Transverse colon (tissue), 4 donors: ENCODE results near the gene NADK2. TPM values are rescaled to one million over a fixed set of nuclear protein-coding genes. Genes with fewer than 3 reads are reported as not detected.

Source experiments
- DNase-seq: peaks from one replicate; pipeline ENCODE4 v3.0.0-alpha.2; 2019
- H3K27ac ChIP-seq, 4 donors: fragments of 200-600 bp; sonication (generic); 2 replicates each; pipeline ENCODE4 v1.5.1; 2016 to 2018; ENCODE audit warnings: inconsistent platforms in 4 of 4
- H3K27me3 ChIP-seq: fragments of 200-600 bp; sonication (generic); 2 replicates; pipeline ENCODE4 v1.5.1; 2017; ENCODE audit warnings: inconsistent platforms
- H3K36me3 ChIP-seq, 4 donors: fragments of 200-600 bp; sonication (generic); 2 replicates each; pipeline ENCODE4 v1.5.1; 2017 to 2019; ENCODE audit warnings: inconsistent platforms in 4 of 4
- H3K4me1 ChIP-seq, 4 donors: fragments of 200-600 bp; sonication (generic); 2 replicates each; pipeline ENCODE4 v1.5.1; 2017 to 2020; ENCODE audit warnings: inconsistent platforms in 4 of 4
- H3K4me3 ChIP-seq, 4 donors: fragments of 200-600 bp; sonication (generic); 1 replicate in 1 of 4; 2 replicates in 3 of 4; pipeline versions ENCODE4 v1.5.1 to v1.6.1; 2017 to 2019; ENCODE audit warnings: inconsistent platforms in 4 of 4
- H3K9me3 ChIP-seq, 2 donors: fragments of 200-600 bp; sonication (generic); 2 replicates each; pipeline ENCODE4 v1.5.1; 2017 to 2019; ENCODE audit warnings: inconsistent platforms in 2 of 2
- CTCF ChIP-seq, 5 experiments: fragments of 200-600 bp in 3 of 5; fragments of 450-650 bp in 2 of 5; sonication (generic) in 3 of 5; IDR thresholded peaks; 1 replicate in 2 of 5; 2 replicates in 3 of 5; pipeline ENCODE4 v1.5.1; 2016 to 2017; ENCODE audit warnings: antibody characterized with exemption in 5 of 5, inconsistent platforms in 3 of 5, mild to moderate bottlenecking in 2 of 5, moderate library complexity in 1 of 5
- EP300 ChIP-seq: sonication (generic); formaldehyde crosslinking; IDR thresholded peaks from one replicate; pipeline ENCODE4 v1.6.1; 2017; ENCODE audit warnings: antibody characterized with exemption, low read depth
- POLR2A ChIP-seq: fragments of 450-650 bp; IDR thresholded peaks from one replicate; pipeline ENCODE4 v1.6.1; 2016; ENCODE audit warnings: antibody characterized with exemption, mild to moderate bottlenecking, moderate library complexity
- POLR2AphosphoS5 ChIP-seq, 3 donors: sonication (generic); formaldehyde crosslinking; IDR thresholded peaks; one replicate each; pipeline ENCODE4 v1.6.1; 2016; ENCODE audit warnings: antibody characterized with exemption in 3 of 3
- WGBS, 2 donors: methylation state at CpG; one replicate each; pipeline ENCODE4 v1.1.5; 2018; ENCODE audit warnings: low coverage in 1 of 2; 5-methylcytosine and 5-hydroxymethylcytosine counted together
- in situ Hi-C, 4 donors: fragments of 200-750 bp; cut with MboI; loops; one replicate each; pipeline versions ENCODE4 v1.15.0 to v1.15.1; 2017; ENCODE audit warnings: low sequenced_read_pairs in 3 of 4, low pct_ligation_motif_present in 1 of 4, low pct_unique_long_range_greater_than_20kb in 1 of 4
- intact Hi-C: fragments of 100-400 bp; cut with DNase I; formaldehyde crosslinking; loops from one replicate; pipeline ENCODE4 v1.15.1; 2023; ENCODE audit warnings: low total_unique reads
- total RNA-seq, 4 donors: library from RNA; depleted of rRNA; stranded (reverse); fragments of >200 nt; gene quantifications; one replicate each; pipeline ENCODE4 v1.1.0, GENCODE V29; 2016

NADK2 gene
- total RNA-seq, 4 donors from 2014 or later = 14.6 to 31.4 (median 22.4) TPM

GRCh38 chr5:36179950-36180349, 61.8 kb downstream of the NADK2 start:
- H3K4me3 ChIP-seq = no peak overlapping the region
- no peak for DNase-seq
- H3K4me1 ChIP-seq = peaks cover 0 to 3% (median 0%) of the 10 kb centered on the region in 4 donors
- WGBS, 2 donors = 69 to 72% methylated on average over 4 of the region's 4 CpGs
- in situ Hi-C loops (no loop called here), intact Hi-C loops (loop anchor here (1.0 kb wide), 1 partner anchor 25 kb away; no protein-coding TSS in a partner anchor)
- H3K27me3 ChIP-seq = no peaks in the 10 kb centered on the region
- peaks cover 0 to 9% (median 3%) of the 10 kb centered on the region in 4 donors for H3K36me3 ChIP-seq
- TF ChIP-seq POLR2A = no peak
- no peak for TF ChIP-seq POLR2AphosphoS5 (IDR thresholded peaks at IDR 0.05)
- no peak for TF ChIP-seq EP300
- no peak for TF ChIP-seq CTCF (IDR thresholded peaks at IDR 0.05)
- H3K9me3 ChIP-seq = no peaks in the 10 kb centered on the region
- H3K27ac ChIP-seq = no peak overlapping the region

- Histone ChIP-seq H3K27ac (no peak overlapping the region), H3K4me3 (no peak overlapping the region), H3K27me3 (no peaks in the 10 kb centered on the region), H3K4me1 (peaks cover 0 to 3% (median 0%) of the 10 kb centered on the region in 4 donors), H3K36me3 (peaks cover 0 to 7% (median 3%) of the 10 kb centered on the region in 4 donors), H3K9me3 (no peaks in the 10 kb centered on the region)
- in situ Hi-C loops = no loop called here
- intact Hi-C loops = no loop called here
- TF ChIP-seq POLR2A (no peak), CTCF (IDR thresholded peaks at IDR 0.05) (no peak), POLR2AphosphoS5 (IDR thresholded peaks at IDR 0.05) (no peak), EP300 (no peak)
- WGBS, 2 donors = 90 to 92% methylated on average over 3 of the region's 3 CpGs
- DNase-seq = no peak
Observed at GRCh38 chr5:36178524-36178890, 63.2 kb downstream of the NADK2 start.

GRCh38 chr5:36177715-36178523, 63.8 kb downstream of the NADK2 start:
- no peaks in the 10 kb centered on the region for H3K27me3 ChIP-seq
- H3K4me3 ChIP-seq = no peak overlapping the region
- peaks cover 0 to 3% (median 0%) of the 10 kb centered on the region in 4 donors for H3K4me1 ChIP-seq
- intact Hi-C loops = no loop called here
- peaks cover 0 to 13% (median 4%) of the 10 kb centered on the region in 4 donors for H3K36me3 ChIP-seq
- H3K27ac ChIP-seq = no peak overlapping the region
- in situ Hi-C loops = no loop called here
- DNase-seq = no peak
- no peaks in the 10 kb centered on the region for H3K9me3 ChIP-seq
- TF ChIP-seq CTCF (IDR thresholded peaks at IDR 0.05) (peak; percentile 42 to 49 (median 47)), EP300 (no peak)
- 65 to 86% methylated on average over 2 of the region's 2 CpGs for WGBS, 2 donors

GRCh38 chr5:36177154-36177553, 64.6 kb downstream of the NADK2 start:
- peaks cover 0 to 3% (median 0%) of the 10 kb centered on the region in 4 donors for H3K4me1 ChIP-seq
- intact Hi-C loops (no loop called here), in situ Hi-C loops (no loop called here)
- no peaks in the 10 kb centered on the region for H3K9me3 ChIP-seq
- no peak overlapping the region for H3K27ac ChIP-seq
- no peak for DNase-seq
- H3K4me3 ChIP-seq = no peak overlapping the region
- no peaks in the 10 kb centered on the region for H3K27me3 ChIP-seq
- peaks cover 0 to 20% (median 5%) of the 10 kb centered on the region in 4 donors for H3K36me3 ChIP-seq
- 68 to 92% methylated on average over 2 of the region's 2 CpGs for WGBS, 2 donors
- TF ChIP-seq POLR2A (no peak), EP300 (no peak), POLR2AphosphoS5 (IDR thresholded peaks at IDR 0.05) (no peak), CTCF (IDR thresholded peaks at IDR 0.05) (no peak)
